IPS-NIHi7 (cell line): Measurements from ENCODE around the gene MICU2.

Source experiments
- DNase-seq: peaks from one replicate; pipeline ENCODE4 v3.0.0; 2012; ENCODE audit warnings: mixed read lengths; ENCODE audit errors: extremely low spot score

Gene MICU2

DNA sequence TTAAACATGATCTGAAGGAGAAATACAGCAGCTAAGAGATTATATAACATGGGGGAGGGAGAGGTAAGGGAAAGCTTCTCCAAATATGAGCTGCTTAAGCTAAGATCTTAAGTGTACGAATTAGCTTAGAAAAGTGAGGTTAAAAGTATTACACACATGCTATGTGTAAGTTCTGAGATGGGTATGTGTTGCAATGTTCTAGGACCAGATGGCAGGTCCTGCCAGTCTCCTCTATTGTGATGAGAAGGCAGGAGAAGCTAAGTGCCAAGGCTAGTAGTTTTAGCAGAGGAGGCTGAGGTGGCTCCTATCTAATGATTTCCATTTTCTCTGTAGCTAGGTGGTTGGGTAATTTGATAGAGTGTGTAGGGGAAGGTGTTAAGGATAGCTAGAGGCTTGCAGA is 57.6 kb downstream of the MICU2 start:
- DNase-seq = no peak

DNA sequence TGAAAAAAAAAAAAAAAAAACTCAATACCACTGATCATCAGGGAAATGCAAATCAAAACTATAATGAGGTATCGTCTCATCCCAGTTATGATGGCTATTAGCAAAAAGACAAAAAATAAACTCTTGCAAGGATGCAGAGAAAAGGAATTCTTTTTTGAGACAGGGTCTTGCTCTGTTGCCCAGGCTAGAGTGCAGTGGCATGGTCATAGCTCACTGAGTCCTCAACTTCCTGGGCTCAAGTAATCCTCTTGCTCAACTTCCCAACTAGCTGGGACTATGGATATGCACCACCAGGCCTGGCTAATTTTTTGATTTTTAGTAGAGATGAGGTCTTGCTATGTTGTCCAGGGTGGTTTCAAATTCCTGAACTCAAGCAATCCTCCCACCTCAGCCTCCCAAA is 59.5 kb downstream of the MICU2 start:
- DNase-seq = no peak

DNA sequence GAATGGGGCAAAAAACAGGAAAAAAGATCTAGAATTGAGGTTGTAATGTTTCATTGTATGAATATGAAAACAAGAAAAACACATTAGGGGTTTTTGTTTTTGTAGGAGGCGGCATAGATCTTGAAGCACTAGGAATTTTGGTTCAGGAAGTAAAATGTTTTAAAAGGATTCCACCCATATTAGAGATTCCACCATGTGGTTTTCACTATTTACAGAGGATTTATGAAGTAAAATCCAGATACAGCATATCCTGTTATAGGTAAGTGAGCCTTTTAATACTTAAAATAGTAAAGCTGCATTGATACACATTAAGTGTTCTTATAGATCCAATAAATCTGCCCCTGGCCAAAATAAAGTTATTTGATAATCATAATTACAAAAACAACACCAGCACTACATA is 61.4 kb downstream of the MICU2 start:
- DNase-seq = no peak

DNA sequence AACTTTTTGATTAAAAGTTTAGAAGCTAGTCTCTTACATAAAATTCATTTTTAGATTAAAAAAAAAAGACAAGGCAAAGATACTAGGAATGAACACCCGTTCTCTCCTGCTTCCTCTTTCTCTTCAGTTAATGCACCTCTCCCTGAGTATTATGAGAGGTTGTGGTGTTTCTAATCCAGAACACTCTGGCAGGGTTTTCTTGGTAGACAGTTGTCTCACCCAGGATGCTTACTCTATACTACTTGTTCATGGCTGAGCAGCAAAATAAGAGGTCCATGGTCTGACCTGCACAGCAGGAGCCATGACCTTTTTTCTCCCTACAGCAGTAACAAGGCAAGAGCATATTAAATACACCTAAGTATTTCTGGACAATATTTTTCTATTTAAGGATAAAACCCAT is 62.0 kb downstream of the MICU2 start:
- DNase-seq = no peak

DNA sequence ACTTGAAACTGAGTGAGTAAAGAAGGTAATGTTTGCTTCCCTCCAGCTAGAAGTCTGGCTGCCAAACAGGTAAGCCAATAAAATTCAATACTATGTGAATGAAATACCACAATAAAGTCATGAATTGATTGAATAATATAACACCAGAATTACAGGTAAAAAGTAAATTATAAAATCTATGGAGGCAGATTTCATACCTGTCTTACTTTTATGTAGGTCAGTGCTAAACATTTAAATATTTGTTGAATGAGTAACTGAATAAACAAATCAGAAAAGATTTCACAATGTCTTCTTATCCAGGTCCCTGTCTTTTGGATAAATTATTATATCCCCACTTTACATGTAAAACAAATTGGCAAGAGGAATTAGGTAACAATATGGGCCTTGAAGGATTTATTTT is 62.7 kb downstream of the MICU2 start:
- DNase-seq = no peak

DNA sequence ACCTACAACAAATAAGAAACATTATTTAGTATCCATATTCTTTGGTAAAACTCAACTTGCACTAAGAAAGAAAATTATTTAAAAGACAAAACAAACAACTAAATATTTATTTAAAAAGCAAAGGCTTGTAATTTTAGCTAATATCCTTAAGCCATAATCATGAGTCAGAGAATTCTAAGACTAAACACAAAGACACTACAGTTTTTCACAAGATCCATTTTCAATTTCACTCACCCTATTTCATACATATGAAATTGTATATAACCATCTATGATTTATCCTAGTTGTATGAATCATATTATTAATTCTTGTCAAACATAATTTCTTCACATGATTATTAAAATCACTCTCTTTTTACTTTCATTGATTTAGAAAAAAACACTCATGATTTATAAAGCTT is 64.3 kb downstream of the MICU2 start:
- no peak for DNase-seq

DNA sequence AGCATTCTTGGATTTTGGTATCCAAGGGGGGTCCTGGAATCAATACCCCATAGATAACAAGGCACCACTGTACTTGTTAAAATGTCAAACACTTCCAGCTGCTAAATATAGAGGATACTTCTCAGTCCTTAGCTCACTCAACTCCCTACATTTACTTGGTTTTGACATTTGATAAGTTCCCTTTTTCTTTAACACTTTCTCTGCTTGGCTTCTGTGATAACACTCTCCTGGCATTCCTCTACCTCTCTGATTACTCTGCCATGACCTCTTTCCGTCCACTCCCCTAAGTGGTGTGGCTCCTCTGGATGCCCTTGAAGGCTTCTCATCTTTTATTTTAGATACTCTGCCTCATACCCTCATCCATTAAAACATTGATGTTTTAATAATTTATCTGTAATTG is 65.2 kb downstream of the MICU2 start:
- no peak for DNase-seq

DNA sequence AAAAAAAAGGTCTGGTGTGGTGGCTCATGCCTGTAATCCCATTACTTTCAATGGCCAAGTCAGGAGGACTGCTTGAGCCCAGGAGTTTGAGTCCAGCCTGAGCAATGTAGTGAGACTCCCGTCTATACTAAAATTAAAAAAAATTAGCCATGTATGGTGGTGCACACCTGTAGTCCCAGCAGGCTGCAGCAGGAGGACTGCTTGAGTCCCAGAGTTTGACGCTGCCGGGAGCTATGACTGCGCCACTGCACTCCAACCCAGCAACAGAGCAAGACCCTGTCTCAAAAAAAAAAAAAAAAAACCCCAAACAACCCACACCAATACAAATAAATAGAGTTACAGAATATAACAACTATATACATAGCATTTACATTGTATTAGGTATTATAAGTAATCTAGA is 65.7 kb downstream of the MICU2 start:
- no peak for DNase-seq

DNA sequence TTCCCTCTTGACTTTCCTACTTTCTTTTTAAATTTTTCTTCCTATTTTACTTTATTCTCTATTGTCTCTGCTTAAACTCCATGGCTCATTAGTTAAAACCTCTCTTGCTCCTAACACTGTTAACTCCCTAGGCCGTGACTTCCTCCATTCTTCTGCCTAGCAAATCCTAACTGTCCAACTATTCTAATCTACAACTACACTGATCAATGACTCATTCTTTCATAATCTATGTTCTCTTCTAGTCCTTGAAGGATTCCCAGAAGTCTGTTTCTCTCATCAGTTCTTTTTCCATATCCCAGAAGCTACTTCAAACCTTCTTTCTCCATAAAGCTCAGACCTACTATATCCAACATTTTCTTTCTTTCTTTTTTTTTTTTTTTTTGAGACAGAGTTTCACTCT is 66.9 kb downstream of the MICU2 start:
- DNase-seq = no peak

DNA sequence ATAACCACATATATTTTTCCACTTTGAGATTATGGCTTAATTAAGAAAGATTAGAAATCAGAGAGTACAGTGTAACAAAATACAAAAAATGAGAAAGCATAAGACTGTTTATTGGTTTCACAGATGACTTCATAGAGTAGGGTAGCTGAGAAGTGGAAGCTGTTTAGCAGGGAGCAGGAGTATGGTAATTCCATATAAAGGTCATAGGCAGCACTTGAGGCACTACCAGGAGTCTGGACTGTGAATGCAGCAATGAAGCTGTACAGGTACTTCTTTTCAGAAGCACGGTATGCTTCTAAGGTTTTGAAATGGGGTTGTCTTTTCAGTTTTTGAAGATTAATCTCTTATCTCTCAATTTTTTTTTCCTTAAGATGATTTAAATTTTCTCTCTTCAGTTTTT is 69.2 kb downstream of the MICU2 start:
- no peak for DNase-seq

DNA sequence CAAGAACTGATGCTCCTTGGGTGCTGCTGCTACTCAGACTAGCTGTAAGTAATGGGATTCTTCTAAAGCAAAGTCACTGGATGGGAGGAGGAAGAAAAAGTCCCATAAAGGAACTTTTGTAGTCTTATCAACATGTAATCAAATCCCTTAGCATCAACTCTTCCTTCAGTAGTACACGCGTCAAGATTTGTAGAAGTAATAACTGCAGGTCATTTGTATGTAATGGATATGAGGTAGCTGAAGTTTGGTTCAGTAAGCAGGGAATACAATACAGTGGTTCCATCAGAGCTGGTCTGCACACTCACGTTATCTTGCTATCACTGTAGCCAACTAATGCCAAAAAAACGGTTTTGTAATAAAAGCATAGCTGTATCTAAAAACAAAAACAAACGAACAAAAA is 72.5 kb downstream of the MICU2 start:
- DNase-seq = no peak

DNA sequence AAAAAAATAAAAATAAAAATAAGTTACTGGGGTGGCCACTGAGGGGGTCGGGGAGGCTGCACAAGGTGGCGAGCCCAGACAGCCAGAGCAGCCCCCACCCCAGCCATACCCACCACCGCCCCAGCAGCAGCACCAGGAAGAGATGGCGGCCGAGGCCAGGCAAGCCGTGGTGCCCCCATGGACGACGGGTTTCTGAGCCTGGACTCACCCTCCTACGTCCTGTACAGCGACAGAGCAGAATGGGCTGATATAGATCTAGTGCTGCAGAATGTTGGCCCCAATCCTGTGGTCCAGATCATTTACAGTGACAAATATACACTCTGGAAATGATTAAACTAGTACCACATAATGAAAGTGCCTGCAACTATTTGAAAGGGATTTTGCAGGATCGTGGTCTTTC is 73.3 kb downstream of the MICU2 start:
- DNase-seq = no peak

DNA sequence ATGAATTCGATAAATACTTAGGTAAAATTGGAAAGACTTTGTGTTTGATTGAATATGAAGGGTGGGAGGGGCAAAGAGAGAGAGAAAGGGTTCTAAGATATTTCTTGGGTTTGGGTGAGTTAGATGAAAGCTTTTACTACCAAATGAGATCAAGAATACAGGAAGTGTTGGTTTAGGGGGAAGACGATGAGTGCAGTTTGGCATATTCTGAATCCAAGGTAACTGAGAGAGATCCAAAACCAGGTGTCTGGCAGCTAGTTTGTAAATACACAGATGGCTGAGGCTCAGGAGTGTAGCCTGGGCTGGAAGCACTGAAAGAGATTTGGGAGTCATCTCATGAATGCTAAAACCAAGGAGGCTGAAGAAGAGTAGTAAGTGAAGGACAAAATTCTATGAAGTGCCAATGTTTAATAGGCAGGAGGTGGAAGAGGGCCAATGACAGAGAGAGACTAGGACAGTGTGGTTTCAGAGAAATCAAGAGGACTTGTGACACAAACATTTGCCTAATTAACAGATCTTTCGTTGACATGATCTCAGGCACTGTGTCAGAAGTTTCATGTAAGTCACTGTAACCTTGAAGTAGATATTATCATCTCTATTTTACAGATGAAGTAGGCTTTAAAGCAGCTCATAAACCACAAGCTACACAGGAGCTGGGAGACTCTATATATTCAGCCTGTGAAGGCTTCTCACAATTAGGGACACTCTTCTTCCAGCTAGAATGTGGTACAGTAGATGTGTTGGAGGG is 74.7 kb downstream of the MICU2 start:
- no peak for DNase-seq

DNA sequence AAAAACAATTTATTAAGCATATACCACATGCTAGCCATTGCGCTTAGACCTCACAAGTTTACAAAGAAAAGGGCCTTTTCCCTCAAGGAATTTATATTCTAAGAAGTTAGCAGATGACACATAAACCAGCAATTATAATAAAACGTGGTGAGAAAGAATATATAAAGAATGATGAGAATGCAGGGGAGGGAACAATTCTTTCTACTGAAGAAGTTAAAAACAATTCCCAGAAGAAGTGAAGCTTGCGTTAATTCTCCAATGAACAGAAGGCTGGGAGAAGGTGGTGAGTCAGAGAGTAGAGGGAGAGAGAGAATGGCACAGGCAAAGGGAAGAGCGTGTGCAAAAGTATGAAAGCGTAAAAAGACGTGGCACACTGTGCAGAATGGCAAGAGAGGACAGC is 75.4 kb downstream of the MICU2 start:
- no peak for DNase-seq

DNA sequence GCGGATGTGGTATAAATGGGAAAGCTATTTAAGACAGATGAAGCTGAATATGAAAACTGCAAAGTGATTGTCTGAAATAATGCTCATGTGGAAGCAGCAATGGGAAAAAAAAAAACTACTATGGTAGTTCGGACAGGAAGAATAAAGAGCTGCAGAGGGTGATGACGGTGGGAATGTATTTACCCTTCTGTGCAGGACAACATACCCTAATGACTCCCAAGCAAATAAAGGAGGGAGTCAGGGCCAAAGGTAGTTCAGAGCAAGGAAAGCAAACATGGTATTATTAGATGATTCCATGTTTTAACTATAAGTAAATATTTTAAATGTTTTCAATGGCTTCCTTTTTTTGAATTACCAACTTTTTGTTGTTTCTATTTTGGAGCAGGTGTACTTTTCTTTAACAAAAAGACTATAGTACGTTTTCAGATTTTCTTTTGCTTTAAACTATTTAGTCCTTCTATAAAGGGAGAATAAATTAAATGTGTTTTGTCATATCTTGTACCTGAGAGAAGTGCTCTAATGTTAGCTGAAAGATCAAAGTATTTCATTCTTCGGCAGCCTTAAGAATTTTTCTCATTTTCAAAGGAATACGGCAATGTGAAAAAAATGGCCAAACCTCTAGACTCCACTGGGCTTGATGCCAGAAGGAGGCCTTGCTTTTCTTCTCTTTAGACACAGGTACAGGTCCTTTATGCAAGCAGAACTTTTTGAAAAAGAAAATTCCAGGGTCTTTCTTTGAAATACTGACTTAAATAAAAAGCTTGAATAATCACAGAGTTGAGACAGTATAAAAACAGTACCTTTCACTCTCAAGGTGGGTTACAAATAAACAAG is 77.0 kb downstream of the MICU2 start:
- DNase-seq = no peak

DNA sequence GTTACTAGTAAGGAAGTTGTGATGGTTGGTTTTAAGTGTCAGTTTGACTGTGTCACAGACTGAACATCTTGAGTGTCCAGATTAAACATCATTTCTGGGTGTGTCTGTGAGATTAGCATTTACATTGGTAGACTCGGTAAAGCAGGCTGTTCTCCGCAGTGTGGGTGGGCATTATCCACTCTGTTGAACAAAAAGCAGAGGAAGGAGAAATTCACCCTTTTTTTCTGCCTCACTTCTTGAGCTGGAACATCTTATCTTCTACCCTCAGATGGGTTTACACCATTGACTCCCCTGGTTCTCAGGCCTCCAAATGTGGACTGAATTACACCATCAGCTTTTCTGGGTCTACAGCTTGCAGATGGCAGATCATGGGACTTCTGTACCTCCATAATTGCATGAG is 81.1 kb downstream of the MICU2 start:
- no peak for DNase-seq

DNA sequence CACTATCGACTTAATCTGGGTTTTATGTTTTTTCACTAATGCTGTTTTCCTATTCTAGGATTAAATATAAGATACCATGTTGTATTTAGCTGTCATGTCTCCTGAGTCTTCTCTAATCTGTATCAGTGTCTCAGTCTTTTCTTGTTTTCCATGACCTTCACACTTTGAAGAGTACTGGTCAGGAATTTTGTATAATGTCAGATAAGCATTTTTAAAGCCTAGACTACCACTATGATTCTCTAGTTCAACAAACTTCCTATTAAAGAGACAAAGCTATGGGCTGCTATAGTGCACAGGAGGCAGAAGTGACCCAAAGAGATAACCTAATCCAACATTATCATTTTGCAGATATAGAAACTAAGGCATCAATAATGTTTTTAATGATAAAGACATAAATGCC is 81.8 kb downstream of the MICU2 start:
- no peak for DNase-seq

DNA sequence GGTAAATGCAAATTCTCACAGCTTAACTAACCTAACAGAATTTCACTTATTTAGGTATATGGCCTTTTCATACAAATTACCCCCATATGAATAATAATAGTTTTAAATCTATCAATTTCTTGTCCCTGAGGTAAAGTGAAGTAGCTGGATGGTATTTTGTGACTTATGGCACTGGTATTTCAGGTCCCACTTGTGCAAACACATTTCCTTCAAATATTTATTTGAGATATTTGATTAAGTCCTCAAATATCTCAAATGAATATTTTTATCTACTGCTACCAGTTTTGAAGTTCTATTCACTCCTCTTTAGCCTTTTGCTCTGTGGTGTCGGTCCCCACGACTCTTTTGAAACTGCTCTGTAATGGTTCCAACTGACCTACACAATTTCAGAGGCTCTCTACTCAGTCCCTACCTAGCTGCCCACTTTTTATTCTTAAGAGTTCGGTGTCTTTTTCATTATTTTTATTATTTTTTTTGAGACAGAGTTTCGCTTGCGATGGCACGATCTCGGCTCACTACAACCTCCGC is 85.3 kb downstream of the MICU2 start:
- DNase-seq = no peak

DNA sequence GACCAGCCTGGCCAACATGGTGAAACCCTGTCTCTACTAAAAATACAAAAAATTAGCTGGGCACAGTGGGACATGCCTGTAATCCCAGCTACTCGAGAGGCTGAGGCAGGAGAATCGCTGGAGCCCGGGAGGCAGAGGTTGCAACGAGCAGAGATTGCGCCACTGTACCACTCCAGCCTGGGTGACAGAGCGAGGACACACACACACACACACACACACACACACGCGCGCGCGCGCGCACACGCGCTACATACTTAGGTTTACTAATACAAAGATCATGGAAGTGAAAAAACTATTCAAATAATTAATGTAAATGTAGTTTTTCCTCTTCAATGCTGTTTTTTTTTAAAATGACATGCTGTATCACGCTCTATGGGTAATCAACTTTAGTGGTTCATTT is 86.4 kb downstream of the MICU2 start:
- DNase-seq = no peak

DNA sequence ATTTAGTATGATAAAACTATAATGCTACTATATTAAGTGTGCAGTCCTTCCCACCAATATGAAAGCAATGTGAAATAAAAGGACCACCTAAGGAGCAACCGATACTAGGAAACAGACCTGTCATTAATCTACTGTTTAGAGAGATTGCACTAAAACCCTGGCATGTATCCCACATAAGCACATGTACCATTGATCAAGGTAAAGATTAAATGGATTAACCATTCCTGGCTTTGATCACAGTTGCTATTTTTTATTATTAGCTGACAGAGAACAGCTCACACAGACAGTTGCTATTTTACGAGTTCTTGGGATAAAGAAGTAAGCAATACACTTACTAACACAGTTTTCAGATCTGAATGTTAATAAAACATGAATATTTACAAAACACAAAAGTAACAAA is 87.2 kb downstream of the MICU2 start:
- no peak for DNase-seq

DNA sequence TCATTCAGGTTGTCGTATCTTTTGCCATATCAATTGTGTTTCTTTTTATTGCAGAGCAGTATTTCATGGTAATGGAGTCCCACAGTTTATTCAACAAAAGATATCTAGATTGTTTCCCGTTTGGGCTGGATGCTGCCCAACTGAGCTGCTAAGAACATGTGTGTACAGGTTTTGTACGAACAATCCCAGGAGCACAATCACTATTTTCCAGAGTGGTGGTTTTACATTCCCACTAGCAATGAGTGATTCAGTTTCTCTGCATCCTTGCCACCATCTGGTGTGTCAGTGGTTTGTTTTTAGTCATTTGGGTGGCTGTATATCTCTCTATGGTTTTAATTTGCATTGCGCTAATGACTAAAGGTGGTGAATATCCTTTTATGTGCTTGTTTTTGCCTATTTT is 92.1 kb downstream of the MICU2 start:
- DNase-seq = no peak

DNA sequence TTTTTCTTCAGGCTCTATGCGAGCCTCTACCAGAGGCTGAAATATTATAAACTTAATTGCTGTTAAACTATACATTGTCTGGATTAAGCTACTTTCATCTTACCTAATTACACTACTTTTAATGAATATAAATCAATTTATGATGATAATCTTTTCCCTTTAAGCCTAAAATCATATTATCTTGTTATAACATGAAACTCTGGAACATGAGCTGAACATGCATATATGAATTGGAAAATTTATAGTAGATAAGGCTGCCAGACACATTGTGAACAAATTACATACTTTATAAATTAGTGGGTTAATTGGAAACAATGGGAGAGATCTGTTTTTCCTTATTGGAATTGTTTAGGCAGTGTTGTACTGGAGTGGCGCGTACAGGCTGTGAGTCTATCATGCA is 99.6 kb downstream of the MICU2 start:
- no peak for DNase-seq

DNA sequence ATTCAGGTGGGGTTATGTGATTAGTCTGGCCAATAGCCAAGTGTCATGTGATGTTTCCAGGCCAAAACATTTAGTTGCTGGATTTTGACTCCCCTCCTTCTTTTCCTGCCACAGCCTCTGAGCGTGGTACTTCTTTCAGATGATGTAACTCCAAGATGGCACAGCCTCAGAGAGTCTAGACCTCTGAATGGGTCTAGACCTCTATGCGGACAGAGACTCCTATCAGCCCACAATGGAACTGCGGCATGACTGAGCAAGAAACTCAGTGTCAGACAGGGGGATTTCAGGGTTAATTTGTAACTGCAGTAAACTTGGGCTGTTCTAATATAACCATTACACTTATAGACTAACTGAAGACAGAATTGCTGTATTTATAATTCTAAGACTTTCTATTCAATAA is 102.3 kb downstream of the MICU2 start:
- peak; percentile 45 for DNase-seq
